ENCODE data around the gene COG8. TPM values are rescaled to one million over a fixed set of nuclear protein-coding genes. Genes with fewer than 3 reads are reported as not detected.

COG8 gene, protein sequence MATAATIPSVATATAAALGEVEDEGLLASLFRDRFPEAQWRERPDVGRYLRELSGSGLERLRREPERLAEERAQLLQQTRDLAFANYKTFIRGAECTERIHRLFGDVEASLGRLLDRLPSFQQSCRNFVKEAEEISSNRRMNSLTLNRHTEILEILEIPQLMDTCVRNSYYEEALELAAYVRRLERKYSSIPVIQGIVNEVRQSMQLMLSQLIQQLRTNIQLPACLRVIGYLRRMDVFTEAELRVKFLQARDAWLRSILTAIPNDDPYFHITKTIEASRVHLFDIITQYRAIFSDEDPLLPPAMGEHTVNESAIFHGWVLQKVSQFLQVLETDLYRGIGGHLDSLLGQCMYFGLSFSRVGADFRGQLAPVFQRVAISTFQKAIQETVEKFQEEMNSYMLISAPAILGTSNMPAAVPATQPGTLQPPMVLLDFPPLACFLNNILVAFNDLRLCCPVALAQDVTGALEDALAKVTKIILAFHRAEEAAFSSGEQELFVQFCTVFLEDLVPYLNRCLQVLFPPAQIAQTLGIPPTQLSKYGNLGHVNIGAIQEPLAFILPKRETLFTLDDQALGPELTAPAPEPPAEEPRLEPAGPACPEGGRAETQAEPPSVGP
- total RNA-seq, result 23.6 and 31.8 TPM in 2 replicates

DNA sequence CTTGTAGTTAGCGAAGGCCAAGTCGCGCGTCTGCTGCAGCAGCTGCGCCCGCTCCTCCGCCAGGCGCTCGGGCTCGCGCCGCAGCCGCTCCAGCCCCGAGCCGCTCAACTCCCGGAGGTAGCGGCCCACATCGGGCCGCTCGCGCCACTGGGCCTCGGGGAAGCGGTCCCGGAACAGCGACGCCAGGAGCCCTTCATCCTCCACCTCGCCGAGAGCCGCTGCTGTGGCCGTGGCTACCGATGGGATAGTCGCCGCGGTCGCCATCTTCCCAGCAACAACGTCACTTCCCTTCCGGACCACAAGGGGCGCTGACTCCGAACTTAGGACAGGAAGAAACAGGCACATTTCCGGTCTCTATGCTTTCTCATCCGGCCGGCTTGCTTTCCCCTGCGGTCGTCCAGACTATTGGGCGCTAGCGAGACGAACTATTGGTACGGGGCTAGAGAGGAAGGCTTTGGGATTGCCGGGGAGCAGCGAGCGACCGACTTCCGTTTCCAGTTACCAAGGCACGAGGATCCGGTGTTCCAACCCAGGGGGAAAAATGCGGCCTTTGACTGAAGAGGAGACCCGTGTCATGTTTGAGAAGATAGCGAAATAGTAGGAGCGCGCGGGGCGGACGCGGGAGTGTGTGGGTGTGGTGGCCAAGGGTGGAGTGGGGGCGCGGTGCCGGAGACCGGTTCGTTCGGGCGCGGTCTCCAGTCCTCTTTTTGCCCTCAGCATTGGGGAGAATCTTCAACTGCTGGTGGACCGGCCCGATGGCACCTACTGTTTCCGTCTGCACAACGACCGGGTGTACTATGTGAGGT is at the start of gene COG8, which contains the start of gene NIP7:
Gene COG8 (minus strand): TSS at position 276 of the 806 bp plus-strand sequence. CDS start 12 bp downstream, at position 264.
Gene NIP7 (plus strand): TSS at position 484 of the 806 bp plus-strand sequence. CDS start 58 bp downstream, at position 542.

DNA sequence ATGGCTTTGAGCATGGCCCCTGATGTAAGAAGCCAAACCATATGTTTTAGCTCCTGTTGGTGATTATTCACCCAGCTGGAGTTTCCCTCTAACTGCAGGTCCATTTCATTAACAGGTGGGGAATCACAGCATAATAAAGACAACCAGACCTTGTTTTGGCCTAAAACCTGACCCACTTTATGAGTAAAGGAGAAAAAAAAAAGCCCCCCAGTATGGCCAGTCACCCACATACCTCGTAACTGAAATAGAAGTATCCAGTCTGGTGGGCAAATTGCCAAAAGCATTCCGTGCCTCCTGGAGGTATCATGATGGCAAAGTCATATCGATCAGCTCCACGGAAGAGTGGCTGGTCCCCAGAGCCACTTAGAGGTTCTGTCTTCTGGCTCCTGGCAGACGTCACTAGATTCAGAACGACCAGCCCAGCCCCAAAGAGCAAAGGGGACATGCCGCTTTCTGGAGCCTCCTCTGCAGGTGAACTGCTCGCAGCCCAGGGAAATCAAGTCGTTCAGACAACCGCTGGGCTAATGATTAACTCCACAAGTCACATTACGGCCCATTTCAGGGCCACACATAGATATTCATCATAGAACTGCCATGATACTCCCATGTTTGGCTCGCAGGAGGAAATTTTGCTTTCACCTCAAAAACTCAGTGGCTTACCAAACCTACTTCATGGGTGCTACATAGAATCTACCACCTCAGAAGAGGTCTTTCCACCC is 12.1 kb upstream of the COG8 start, which contains the start of gene TMED6:
Gene TMED6 (minus strand): TSS at position 478 of the 719 bp plus-strand sequence. CDS start 33 bp downstream, at position 445.

DNA sequence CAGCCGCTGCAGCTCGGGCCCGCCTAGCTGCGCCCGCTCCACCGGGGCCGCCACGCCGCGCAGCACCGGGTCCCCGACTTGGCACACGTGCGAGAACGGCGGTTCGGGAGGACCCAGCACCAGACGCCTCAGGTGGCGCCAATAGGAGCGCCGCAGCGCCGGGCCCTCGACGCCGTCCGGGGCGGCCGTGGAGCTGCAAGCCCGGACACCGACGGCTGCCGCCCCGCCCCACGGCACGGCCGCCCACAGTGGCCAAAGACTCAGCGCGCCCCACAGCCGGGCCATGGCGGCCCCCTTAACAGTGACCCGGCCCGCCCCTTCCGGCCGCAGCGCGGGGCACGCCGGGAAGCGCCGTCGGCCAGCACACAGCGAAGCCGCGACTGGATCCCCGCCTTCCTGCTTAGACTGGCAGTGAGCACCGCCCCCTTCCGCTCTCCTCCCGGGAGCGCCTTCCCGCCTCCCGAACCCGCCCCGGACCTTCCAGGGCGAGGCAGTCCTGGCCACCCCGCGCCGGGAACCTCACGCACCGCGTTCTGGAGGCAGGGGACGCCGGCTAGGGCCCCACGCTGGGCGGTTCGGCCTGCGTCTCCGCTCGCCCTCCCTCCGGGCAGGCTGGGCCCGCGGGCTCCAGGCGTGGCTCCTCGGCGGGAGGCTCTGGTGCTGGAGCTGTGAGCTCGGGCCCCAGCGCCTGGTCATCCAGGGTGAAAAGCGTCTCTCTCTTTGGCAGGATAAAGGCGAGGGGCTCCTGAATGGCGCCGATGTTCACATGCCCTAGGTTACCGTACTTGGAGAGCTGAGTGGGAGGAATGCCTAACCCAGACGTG is 8.9 kb downstream of the COG8 start, which contains the start of gene PDF:
Gene PDF (minus strand): TSS at position 303 of the 824 bp plus-strand sequence. CDS start 18 bp downstream, at position 285.

DNA sequence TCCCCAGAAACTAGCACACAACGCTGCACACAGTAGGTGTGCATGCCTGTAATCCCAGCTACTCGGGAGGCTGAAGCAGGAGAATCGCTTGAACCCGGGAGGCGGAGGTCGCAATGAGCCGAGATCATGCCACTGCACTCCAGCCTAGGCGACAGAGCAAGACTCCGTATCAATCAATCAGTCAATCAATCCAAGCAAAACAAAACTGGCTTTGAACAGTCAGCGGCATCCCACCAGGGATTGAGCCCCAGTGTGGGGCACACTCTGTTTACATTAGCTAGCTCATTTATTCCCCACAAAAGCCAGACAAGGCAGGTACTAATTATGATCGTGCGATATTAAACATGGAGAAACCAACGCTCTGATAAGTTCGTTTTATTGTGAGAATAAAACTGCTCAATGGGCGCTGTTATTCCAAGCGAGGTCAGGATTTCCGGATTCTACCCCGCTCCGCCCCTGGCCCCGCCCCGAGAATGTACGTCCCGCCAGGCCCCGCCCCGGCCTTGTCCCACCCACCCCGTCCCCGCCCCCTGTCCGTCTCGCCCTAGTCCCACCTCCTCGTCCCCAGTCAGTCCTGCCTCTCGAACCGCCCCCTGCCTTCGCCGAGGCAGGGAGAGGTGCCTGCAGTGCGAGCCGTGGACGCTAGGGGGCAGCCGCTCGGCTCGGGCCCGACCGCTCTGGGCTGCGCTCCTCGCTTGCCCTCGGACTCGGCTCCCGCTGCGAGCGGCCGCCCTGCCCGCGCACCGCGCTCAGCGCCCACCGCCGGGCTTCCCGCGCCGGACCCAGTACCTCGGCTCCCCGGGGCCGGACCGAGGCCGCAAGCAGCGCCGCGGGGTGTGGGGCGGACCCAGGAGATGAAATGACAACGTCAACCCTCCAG is 28.5 kb downstream of the COG8 start, which contains the start of gene VPS4A:
Gene VPS4A (plus strand): TSS at position 698 of the 880 bp plus-strand sequence. CDS start 162 bp downstream, at position 860.

Other genes starting within 250 kb of the COG8 start
- gene HAS3, start 233.9 kb downstream of the COG8 start, total RNA-seq, result 2.4 and 7.6 TPM in 2 replicates
- 30.0 and 31.6 TPM in 2 replicates for gene CHTF8, start 207.0 kb downstream of the COG8 start, total RNA-seq
- gene UTP4, start 206.9 kb downstream of the COG8 start, total RNA-seq, result 14.6 and 16.4 TPM in 2 replicates
- 43.2 and 58.3 TPM in 2 replicates for gene SNTB2, start 152.4 kb downstream of the COG8 start, total RNA-seq
- gene VPS4A, start 28.2 kb downstream of the COG8 start, total RNA-seq, result 28.7 and 33.5 TPM in 2 replicates
- gene PDF, start 9.0 kb downstream of the COG8 start, total RNA-seq, result 7.1 and 9.5 TPM in 2 replicates
- gene NIP7, start 208 bp upstream of the COG8 start, total RNA-seq, result 16.4 and 19.8 TPM in 2 replicates
- 0.28 TPM in 1 of 2 replicates, not detected in the other for gene TMED6, start 12.2 kb upstream of the COG8 start, total RNA-seq
- gene TERF2, start 46.4 kb upstream of the COG8 start, total RNA-seq, result 10.7 and 12.1 TPM in 2 replicates
- 55.5 and 67.8 TPM in 2 replicates for gene CYB5B, start 85.1 kb upstream of the COG8 start, total RNA-seq
- gene NFAT5, start 226.4 kb upstream of the COG8 start, total RNA-seq, result 12.9 and 13.9 TPM in 2 replicates